H1 (cell line): Measurements from ENCODE around the gene PTPRO. TPM values are rescaled to one million over a fixed set of nuclear protein-coding genes. Genes with fewer than 3 reads are reported as not detected.

ENCODE experiments used
- CTCF ChIA-PET: fragments of 300-600 bp; sonication (Branson Sonifier 250); formaldehyde crosslinking; loops from one replicate; lab custom pipeline; 2021; ENCODE audit not compliant: partially characterized antibody; lab: Charles Lee
- POLR2A ChIA-PET: fragments of 300-600 bp; sonication (Branson Sonifier 250); formaldehyde crosslinking; loops from one replicate; lab custom pipeline; 2021; ENCODE audit warnings: inconsistent platforms; ENCODE audit not compliant: partially characterized antibody; lab: Charles Lee
- DNase-seq, 2 experiments: peaks; one replicate each; pipeline versions ENCODE4 v3.0.0 to v3.0.0-alpha.2; 2010 to 2022; ENCODE audit warnings: low spot score in 2 of 2, low read depth in 1 of 2, mixed read lengths in 1 of 2
- FAIRE-seq: peaks from 2 replicates; lab custom pipeline; 2011; peaks lifted over from hg19 to GRCh38; lab: Jason Lieb, UNC
- H2AFZ ChIP-seq: 2 replicates; pipeline ENCODE4 v1.8.1; 2012; ENCODE audit warnings: low read length, inconsistent platforms
- H2AK5ac ChIP-seq: 2 replicates; pipeline ENCODE4 v1.6.1; 2013; ENCODE audit warnings: low read depth, low read length
- H2BK120ac ChIP-seq: replicated peaks from 2 replicates; pipeline ENCODE3; 2013; ENCODE audit warnings: low read depth, low read length, inconsistent platforms
- H2BK12ac ChIP-seq: 2 replicates; pipeline ENCODE4 v1.6.1; 2013; ENCODE audit warnings: low read depth, low read length
- H2BK15ac ChIP-seq: 2 replicates; pipeline ENCODE4 v1.6.1; 2013; ENCODE audit warnings: low read length
- H2BK20ac ChIP-seq: 2 replicates; pipeline ENCODE4 v1.6.1; 2013; ENCODE audit warnings: low read length
- H2BK5ac ChIP-seq: 2 replicates; pipeline ENCODE4 v1.6.1; 2013; ENCODE audit warnings: low read depth, low read length
- H3K14ac ChIP-seq: 2 replicates; pipeline ENCODE4 v1.6.1; 2013; ENCODE audit warnings: inconsistent platforms; ENCODE audit not compliant: insufficient read length
- H3K18ac ChIP-seq: 2 replicates; pipeline ENCODE4 v1.6.1; 2013; ENCODE audit warnings: low read length; ENCODE audit errors: extremely low read depth
- H3K23ac ChIP-seq: 2 replicates; pipeline ENCODE4 v1.6.1; 2013; ENCODE audit warnings: inconsistent platforms; ENCODE audit not compliant: insufficient read length
- H3K23me2 ChIP-seq: 2 replicates; pipeline ENCODE4 v1.6.1; 2013; ENCODE audit warnings: low read depth, low read length
- H3K27ac ChIP-seq: 2 replicates; pipeline ENCODE4 v1.6.1; 2011; ENCODE audit warnings: low read depth, low read length, inconsistent platforms
- H3K27me3 ChIP-seq, 4 experiments: replicated peaks in 1 of 4; 1 replicate in 1 of 4; 2 replicates in 3 of 4; pipeline versions ENCODE4 v1.6.1 to v1.8.1; 2011 to 2013; ENCODE audit warnings: low read length in 3 of 4, mild to moderate bottlenecking in 3 of 4, inconsistent platforms in 2 of 4, mixed read lengths in 2 of 4, moderate library complexity in 1 of 4; ENCODE audit not compliant: control insufficient read depth in 3 of 4, insufficient read depth in 3 of 4; ENCODE audit errors: extremely low read depth in 1 of 4
- H3K36me3 ChIP-seq, 4 experiments: 2 replicates each; pipeline versions ENCODE4 v1.6.1 to v1.8.1; 2011 to 2013; ENCODE audit warnings: mild to moderate bottlenecking in 4 of 4, low read length in 3 of 4, moderate library complexity in 2 of 4, control low read depth in 1 of 4, inconsistent platforms in 1 of 4; ENCODE audit not compliant: insufficient read depth in 4 of 4, control insufficient read depth in 2 of 4
- H3K4ac ChIP-seq: replicated peaks from 2 replicates; pipeline ENCODE3; 2013; ENCODE audit warnings: low read length, low read depth, mixed read lengths, inconsistent platforms; ENCODE audit not compliant: insufficient read length
- H3K4me1 ChIP-seq, 4 experiments: replicated peaks in 1 of 4; 1 replicate in 1 of 4; 2 replicates in 3 of 4; pipeline versions ENCODE4 v1.6.1 to v1.8.1; 2011 to 2013; ENCODE audit warnings: low read length in 3 of 4, inconsistent platforms in 2 of 4, mixed read lengths in 1 of 4; ENCODE audit not compliant: insufficient read depth in 4 of 4, control insufficient read depth in 3 of 4
- H3K4me2 ChIP-seq, 2 experiments: 2 replicates each; pipeline versions ENCODE4 v1.6.1 to v1.8.1; 2011 to 2013; ENCODE audit warnings: low read depth in 2 of 2, low read length in 2 of 2, control low read depth in 1 of 2, inconsistent platforms in 1 of 2, mild to moderate bottlenecking in 1 of 2; ENCODE audit not compliant: insufficient read depth in 1 of 2
- H3K4me3 ChIP-seq, 4 experiments: fragments of 200-600, 300-600 bp in 1 of 4; sonication (generic), shearing (Covaris generic), sonication (Bioruptor Twin) in 1 of 4; 2 replicates each; pipeline versions ENCODE4 v1.5.1 to v1.8.1; 2011 to 2016; ENCODE audit warnings: low read length in 4 of 4, low read depth in 3 of 4, control low read depth in 2 of 4, inconsistent platforms in 2 of 4, mild to moderate bottlenecking in 2 of 4, mixed read lengths in 1 of 4, moderate library complexity in 1 of 4; ENCODE audit not compliant: insufficient read depth in 2 of 4; ENCODE audit errors: extremely low read depth in 1 of 4
- H3K56ac ChIP-seq: replicated peaks from 2 replicates; pipeline ENCODE3; 2013; ENCODE audit warnings: low read depth, mild to moderate bottlenecking, mixed read lengths, low read length, inconsistent platforms; ENCODE audit not compliant: insufficient read length
- H3K79me1 ChIP-seq: 2 replicates; pipeline ENCODE4 v1.6.1; 2013; ENCODE audit warnings: low read depth, low read length, control low read depth
- H3K79me2 ChIP-seq, 2 experiments: 2 replicates each; pipeline versions ENCODE4 v1.6.1 to v1.8.1; 2012 to 2013; ENCODE audit warnings: low read length in 2 of 2, mild to moderate bottlenecking in 2 of 2, inconsistent platforms in 1 of 2; ENCODE audit not compliant: insufficient read depth in 2 of 2, control insufficient read depth in 1 of 2
- H3K9ac ChIP-seq, 4 experiments: replicated peaks in 1 of 4; 1 replicate in 1 of 4; 2 replicates in 3 of 4; pipeline versions ENCODE4 v1.6.1 to v1.8.1; 2011 to 2013; ENCODE audit warnings: low read depth in 3 of 4, low read length in 3 of 4, control low read depth in 2 of 4, mild to moderate bottlenecking in 2 of 4, moderate library complexity in 2 of 4, inconsistent platforms in 1 of 4; ENCODE audit errors: extremely low read depth in 1 of 4
- H3K9me3 ChIP-seq, 2 experiments: 2 replicates each; pipeline versions ENCODE4 v1.6.1 to v1.8.1; 2012 to 2013; ENCODE audit warnings: mild to moderate bottlenecking in 2 of 2, moderate library complexity in 2 of 2, control low read depth in 1 of 2, inconsistent platforms in 1 of 2, low read depth in 1 of 2, low read length in 1 of 2, mixed read lengths in 1 of 2; ENCODE audit not compliant: insufficient read depth in 2 of 2
- H4K20me1 ChIP-seq, 2 experiments: replicated peaks in 1 of 2; 2 replicates each; pipeline versions ENCODE3 to v1.8.1; 2011 to 2013; ENCODE audit warnings: inconsistent platforms in 2 of 2, low read length in 2 of 2, mild to moderate bottlenecking in 1 of 2; ENCODE audit not compliant: insufficient read depth in 2 of 2, control insufficient read depth in 1 of 2
- H4K5ac ChIP-seq: 2 replicates; pipeline ENCODE4 v1.6.1; 2013; ENCODE audit warnings: low read length, low read depth, mixed read lengths, inconsistent platforms; ENCODE audit not compliant: insufficient read length
- H4K8ac ChIP-seq: 2 replicates; pipeline ENCODE4 v1.8.0; 2013; ENCODE audit warnings: mild to moderate bottlenecking, moderate library complexity, low read length, inconsistent platforms; ENCODE audit not compliant: insufficient read depth; ENCODE audit errors: extremely low read depth
- H4K91ac ChIP-seq: replicated peaks from 2 replicates; pipeline ENCODE3; 2013; ENCODE audit warnings: low read length, mixed read lengths, inconsistent platforms; ENCODE audit not compliant: insufficient read length
- ASH2L ChIP-seq: fragments of 200-600, 300-600 bp; sonication (generic); IDR thresholded peaks from one replicate; pipeline ENCODE4 v1.7.1; 2017; ENCODE audit warnings: low read length
- CTBP2 ChIP-seq: IDR thresholded peaks from 2 replicates; pipeline ENCODE4 v1.7.0; 2011; ENCODE audit warnings: borderline replicate concordance, mild to moderate bottlenecking, moderate library complexity, mixed read lengths, low read length; ENCODE audit not compliant: insufficient read depth, insufficient read length
- JUN ChIP-seq: IDR thresholded peaks from 2 replicates; pipeline ENCODE4 v1.6.1; 2011; ENCODE audit warnings: low read depth, mild to moderate bottlenecking, improper control_type of control experiment, low read length
- KDM1A ChIP-seq: fragments of 200-600, 300-600 bp; sonication (generic); IDR thresholded peaks from 2 replicates; pipeline ENCODE4 v1.7.1; 2016; ENCODE audit warnings: mild to moderate bottlenecking, low read length, borderline replicate concordance
- KDM4A ChIP-seq: IDR thresholded peaks from one replicate; pipeline ENCODE4 v1.7.1; 2012; ENCODE audit warnings: low read depth, mild to moderate bottlenecking, moderate library complexity, low read length, inconsistent platforms; ENCODE audit not compliant: severe bottlenecking
- NANOG ChIP-seq: IDR thresholded peaks from 2 replicates; pipeline ENCODE4 v1.6.1; 2011; ENCODE audit warnings: low read length, low read depth, mild to moderate bottlenecking, inconsistent platforms; ENCODE audit not compliant: insufficient read depth, poor library complexity, severe bottlenecking
- POU5F1 ChIP-seq: IDR thresholded peaks from 2 replicates; pipeline ENCODE4 v1.6.1; 2011; ENCODE audit warnings: low read depth, mild to moderate bottlenecking, low read length, moderate library complexity
- SP1 ChIP-seq: IDR thresholded peaks from 2 replicates; pipeline ENCODE4 v1.6.1; 2011; ENCODE audit warnings: low read depth, low read length
- ZNF274 ChIP-seq: IDR thresholded peaks from 2 replicates; pipeline ENCODE4 v1.7.0; 2012; ENCODE audit warnings: low read length, borderline replicate concordance; ENCODE audit errors: extremely low read depth
- whole genome bisulfite sequencing, 2 experiments: shearing (Covaris generic) in 1 of 2; methylation state at CpG; one replicate each; pipeline versions ENCODE4 v1.1.6 to v1.1.7; 2013 to 2015; ENCODE audit warnings: low lambda C conversion rate in 2 of 2, mixed read lengths in 2 of 2, inconsistent platforms in 1 of 2, low coverage in 1 of 2, missing lambda C conversion rate in 1 of 2; ENCODE audit not compliant: insufficient replicate concordance in 2 of 2, insufficient coverage in 1 of 2, insufficient read length in 1 of 2; ENCODE audit errors: extremely low coverage in 1 of 2, missing lambda C conversion rate in 1 of 2; 5-methylcytosine and 5-hydroxymethylcytosine counted together
- polyA plus RNA-seq, 7 experiments: library from polyadenylated mRNA; depleted of rRNA in 3 of 7; stranded (reverse) in 5 of 7; unstranded in 2 of 7; fragments of >200 nt in 5 of 7; fragments of 200-250 nt in 2 of 7; gene quantifications; 1 replicate in 5 of 7; 2 replicates in 1 of 7; 4 replicates in 1 of 7; pipeline versions ENCODE4 v1.2.1 to v1.2.3, GENCODE V29; 2011 to 2013; ENCODE audit warnings: missing spikeins in 2 of 7, mixed read lengths in 2 of 7
- total RNA-seq: library from RNA; stranded (reverse); fragmentation: NEBNext Ultra II Directional; extraction: Animal tissue kit (Norgen Biotek cat#: 25700); gene quantifications from 2 replicates; pipeline ENCODE4 v1.2.1, GENCODE V29; 2021

Gene PTPRO
- total and polyA plus RNA-seq, 2 of the 8 experiments (the other 6 are each of a cell fraction or from before 2014, with no cell fraction given) = 0.73 to 1.7 TPM

- H2BK12ac ChIP-seq = no peak overlapping the region
- H3K9me3 ChIP-seq = peaks cover 0 to 3% of the 10 kb centered on the region in 2 experiments; a peak in 1 of 4 replicates
- no peak overlapping the region for H2AFZ ChIP-seq
- H4K20me1 ChIP-seq = no peaks in the 10 kb centered on the region
- H3K27ac ChIP-seq = no peak overlapping the region
- no peak overlapping the region for H4K5ac ChIP-seq
- no peak overlapping the region for H2BK15ac ChIP-seq
- H3K36me3 ChIP-seq = no peaks in the 10 kb centered on the region
- H3K23ac ChIP-seq = no peak overlapping the region
- no peak overlapping the region for H3K56ac ChIP-seq
- no peaks in the 10 kb centered on the region for H3K23me2 ChIP-seq
- no peak overlapping the region for H3K18ac ChIP-seq
- no peak overlapping the region for H3K4me3 ChIP-seq
- 96% methylated on average over 8 of the region's 9 CpGs; no CpG with 5 or more reads in 1 of the 2 experiments for WGBS, 2 experiments
- no peak overlapping the region for H2BK120ac ChIP-seq
- H3K4me1 ChIP-seq = no peaks in the 10 kb centered on the region
- no peak overlapping the region for H4K91ac ChIP-seq
- no peak for FAIRE-seq
- no peak overlapping the region for H3K9ac ChIP-seq
- no peak for DNase-seq
- no peaks in the 10 kb centered on the region for H3K27me3 ChIP-seq
- POLR2A ChIA-PET = no interaction called here
- no peaks in the 10 kb centered on the region for H3K79me2 ChIP-seq
- no peaks in the 10 kb centered on the region for H3K79me1 ChIP-seq
- H3K4ac ChIP-seq = no peak overlapping the region
- TF ChIP-seq SP1 (no peak), ASH2L (no peak), JUN (no peak), NANOG (no peak), KDM4A (no peak), ZNF274 (no peak), CTBP2 (no peak), KDM1A (no peak), POU5F1 (no peak)
- no peak overlapping the region for H3K4me2 ChIP-seq
- H2AK5ac ChIP-seq = no peak overlapping the region
- no peak overlapping the region for H2BK20ac ChIP-seq
- no peak overlapping the region for H4K8ac ChIP-seq
- CTCF ChIA-PET = interaction anchor here (1.5 kb wide), 1 partner anchor 45 kb away, joined by 3 read pairs; no protein-coding TSS in a partner anchor
- no peak overlapping the region for H3K14ac ChIP-seq
- no peak overlapping the region for H2BK5ac ChIP-seq
These were observed 117.2 kb downstream of the PTPRO start for GRCh38 chr12:15439459-15439858.
